NOMO-1 (cell line): ENCODE measurements around the gene PNMA5.

Experiments used
- DNase-seq, 2 experiments: peaks; one replicate each; lab custom pipeline; 2025; ENCODE audit not compliant: unreplicated experiment in 2 of 2; lab: John Stamatoyannopoulos, UW

The PNMA5 gene

GRCh38 chrX:152959626-152960025 lies 34.3 kb downstream of the PNMA5 start:
- no peak for DNase-seq

DNA sequence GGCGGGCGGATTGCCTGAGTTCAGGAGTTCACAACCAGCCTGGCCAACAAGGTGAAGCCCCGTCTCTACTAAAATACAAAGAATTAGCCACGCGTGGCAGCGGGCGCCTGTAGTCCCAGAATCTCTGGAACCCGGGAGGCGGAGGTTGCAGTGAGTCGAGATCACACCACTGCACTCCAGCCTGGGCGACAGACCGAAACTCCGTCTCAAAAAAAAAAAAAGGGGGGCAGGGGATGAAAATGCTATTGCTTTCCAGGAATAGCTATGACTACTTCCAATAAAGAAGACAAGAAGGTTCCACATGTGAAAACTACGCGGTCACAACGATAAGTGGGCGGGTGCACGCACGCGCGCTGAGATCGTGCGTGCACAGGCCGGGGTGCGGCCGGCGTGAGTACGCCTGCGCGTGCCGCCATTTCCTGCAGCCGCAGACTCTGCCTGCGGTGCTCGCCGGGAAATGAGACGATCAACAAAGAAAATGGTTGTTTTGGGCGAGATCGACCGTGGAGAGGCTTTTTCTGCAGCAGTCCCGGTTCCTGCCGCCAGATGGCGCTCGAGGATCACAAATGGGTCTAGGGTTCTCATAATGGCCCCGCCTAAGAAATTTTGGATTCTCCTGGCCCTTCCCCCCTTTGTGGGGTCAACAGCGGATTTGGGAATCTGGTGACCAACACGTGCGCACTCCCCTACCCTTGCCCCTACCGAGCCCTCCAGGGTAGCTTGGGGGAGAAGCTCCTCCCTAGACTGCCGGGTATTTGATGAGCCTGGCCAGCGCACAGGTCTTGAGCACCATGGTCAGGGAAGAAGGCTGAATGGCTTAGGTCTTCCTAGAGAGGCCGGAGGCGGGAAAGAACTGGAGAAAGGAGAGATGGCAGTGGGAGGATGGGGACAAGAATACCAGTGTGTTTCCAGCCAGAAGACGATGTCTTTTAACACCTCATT lies 35.1 kb downstream of the PNMA5 start:
- peak; percentile 74 to 78 for DNase-seq

DNA sequence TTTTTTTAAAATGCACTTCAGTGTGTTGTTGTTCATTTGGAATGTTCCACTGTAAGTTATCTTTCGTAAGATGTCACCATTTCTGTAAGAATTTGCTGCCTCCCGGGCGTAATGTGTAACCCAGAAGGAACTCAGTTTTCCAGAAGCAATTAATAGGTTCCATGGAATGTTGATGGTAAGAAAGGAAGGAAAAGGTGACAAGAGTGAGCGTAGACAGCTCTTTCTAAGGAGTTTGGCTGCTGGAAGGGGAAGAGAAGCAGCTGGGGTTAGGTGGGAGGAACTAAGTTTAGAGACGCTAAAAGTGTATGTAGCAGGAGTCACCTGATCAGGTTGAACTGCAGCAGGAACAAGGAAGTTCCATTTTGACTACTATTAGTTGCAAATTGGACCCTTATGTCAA lies 35.9 kb downstream of the PNMA5 start:
- DNase-seq = peak; percentile 6 to 35

DNA sequence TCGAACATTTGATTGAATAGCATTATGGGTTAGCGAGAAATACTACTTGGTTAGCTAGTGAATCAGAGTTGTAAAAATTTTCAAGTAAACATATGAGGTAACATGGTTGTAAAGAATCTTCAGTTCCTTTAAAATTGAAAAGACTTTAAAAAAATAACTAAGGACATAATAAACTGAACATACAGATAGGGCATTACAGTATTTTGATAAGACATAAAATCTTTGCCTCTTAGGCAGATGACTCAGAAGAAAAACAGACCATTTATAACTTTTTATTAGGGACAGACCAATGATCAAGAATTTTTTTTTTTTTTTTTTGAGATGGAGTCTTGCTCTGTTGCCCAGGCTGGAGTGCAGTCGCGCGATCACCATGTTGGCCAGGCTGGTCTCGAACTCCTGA lies 43.1 kb downstream of the PNMA5 start:
- DNase-seq = no peak

DNA sequence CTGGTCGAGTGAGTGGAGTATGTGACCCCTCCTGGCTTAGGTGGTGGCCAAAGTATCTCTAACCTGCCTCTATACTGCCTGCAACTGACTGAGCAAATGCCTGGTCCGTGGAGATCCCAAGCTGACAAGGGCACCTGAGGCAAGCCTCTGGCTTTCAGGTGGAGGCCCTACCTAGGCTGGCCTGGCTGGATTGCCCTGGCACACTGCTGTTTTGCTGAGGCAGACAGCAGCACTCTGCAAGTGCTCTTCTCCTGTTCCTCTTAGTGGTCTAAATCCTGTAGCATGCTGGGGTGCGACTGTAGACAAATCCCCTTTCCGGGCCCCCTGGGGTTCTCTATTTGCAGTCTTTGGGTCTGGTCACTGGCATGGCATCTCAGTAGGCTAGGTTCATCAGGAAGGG lies 44.8 kb downstream of the PNMA5 start:
- DNase-seq = no peak

DNA sequence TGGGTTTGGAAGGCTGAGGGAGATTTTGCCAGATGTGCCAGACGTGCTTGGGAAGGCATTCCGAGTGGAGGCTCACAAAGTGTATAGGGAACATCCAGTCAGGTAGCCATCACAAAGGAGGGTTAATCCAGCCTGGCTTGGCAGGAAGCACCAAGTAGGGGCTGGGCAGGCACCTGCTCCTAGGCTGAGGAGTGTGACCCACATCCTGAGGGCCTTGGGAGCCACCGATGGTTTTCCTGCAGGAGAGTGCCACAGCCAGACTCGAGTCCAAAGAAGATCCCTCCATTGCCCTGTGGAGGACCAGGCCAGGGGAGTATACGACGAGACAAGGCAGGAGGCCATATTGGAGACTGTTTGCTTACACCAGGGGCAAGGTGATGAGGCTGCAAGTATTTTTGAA lies 47.2 kb downstream of the PNMA5 start:
- no peak for DNase-seq

GRCh38 chrX:152945021-152945979 lies 48.6 kb downstream of the PNMA5 start:
- DNase-seq = no peak

GRCh38 chrX:152943826-152944225 lies 50.1 kb downstream of the PNMA5 start:
- no peak for DNase-seq

DNA sequence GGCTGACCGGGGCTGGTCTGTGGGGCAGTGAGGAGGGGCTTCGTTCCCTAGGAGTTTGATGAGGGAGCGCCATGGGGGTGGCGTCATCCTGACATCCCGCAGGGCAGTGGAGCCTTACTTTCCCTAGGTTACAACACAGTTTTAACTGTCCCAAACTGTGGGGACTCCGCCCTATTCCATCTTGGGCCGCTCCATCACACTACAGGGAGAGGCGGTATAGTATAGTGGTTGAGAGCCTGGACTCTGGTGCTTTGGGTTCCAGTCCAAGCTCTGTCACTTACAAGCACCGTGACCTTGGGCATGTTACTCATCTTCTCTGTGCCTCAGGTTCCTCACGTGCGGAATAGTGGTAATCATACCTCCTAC lies 51.9 kb downstream of the PNMA5 start:
- DNase-seq = no peak

GRCh38 chrX:152941328-152942076 lies 52.4 kb downstream of the PNMA5 start:
- DNase-seq = peak; percentile 81 to 85
